Liver (tissue), 5 donors: ENCODE measurements around the gene HOXD4. TPM values are rescaled to one million over a fixed set of nuclear protein-coding genes. Genes with fewer than 3 reads are reported as not detected.

ENCODE experiments used
- polyA plus RNA-seq, 2 donors: library from polyadenylated mRNA; stranded (reverse) in 1 of 2; unstranded in 1 of 2; fragments of 200-250 nt in 1 of 2; fragments of >200 nt in 1 of 2; fragmentation: Nextera tagmentation in 1 of 2; extraction: Ambion mirVana in 1 of 2; gene quantifications; one replicate each; pipeline versions ENCODE4 v1.2.1 to v1.2.3, GENCODE V29; 2013 to 2015
- small RNA-seq: library from RNA; depleted of rRNA; stranded (forward); fragments of <200 nt; gene quantifications from one replicate; pipeline ENCODE3, GENCODE V24; 2014
- total RNA-seq, 2 donors: library from RNA; depleted of rRNA; stranded (reverse); fragments of >200 nt; gene quantifications; one replicate each; pipeline ENCODE4 v1.2.3, GENCODE V29; 2014
- donor health status: healthy.
- donor health status: healthy.
- donor health status: healthy.

The HOXD4 gene
- total and polyA plus RNA-seq, 4 donors: not detected

Small RNAs within 50 kb of the gene (small RNA-seq; reads per million reads assigned to genes)
- gene MIR10B: 694 reads per million, percentile 99 among the genes with 10 or more reads in this experiment

Other genes starting within 250 kb of the HOXD4 start
- 10 to 100 TPM; 17.3 to 25.2 TPM for gene LNPK, start 149.3 kb upstream of the HOXD4 start, total RNA-seq
- gene LNPK, start 149.3 kb upstream of the HOXD4 start, polyA plus RNA-seq: 1 to 10 TPM; 5.5 to 5.7 TPM
- gene EVX2, start 67.6 kb upstream of the HOXD4 start, total RNA-seq: not detected
- gene EVX2, start 67.6 kb upstream of the HOXD4 start, polyA plus RNA-seq: not detected
- gene HOXD13, start 58.8 kb upstream of the HOXD4 start, total RNA-seq: not detected
- not detected for gene HOXD13, start 58.8 kb upstream of the HOXD4 start, polyA plus RNA-seq
- gene HOXD12, start 51.8 kb upstream of the HOXD4 start, total RNA-seq: not detected
- gene HOXD12, start 51.8 kb upstream of the HOXD4 start, polyA plus RNA-seq: not detected
- not detected for gene HOXD11, start 44.3 kb upstream of the HOXD4 start, total RNA-seq
- gene HOXD11, start 44.3 kb upstream of the HOXD4 start, polyA plus RNA-seq: not detected
- not detected for gene HOXD10, start 34.8 kb upstream of the HOXD4 start, total RNA-seq
- gene HOXD10, start 34.8 kb upstream of the HOXD4 start, polyA plus RNA-seq: not detected
- not detected for gene HOXD9, start 28.8 kb upstream of the HOXD4 start, total RNA-seq
- gene HOXD9, start 28.8 kb upstream of the HOXD4 start, polyA plus RNA-seq: under 1 TPM in 1 of 2 donors, not detected in 1; 0.07 TPM
- gene HOXD8, start 21.8 kb upstream of the HOXD4 start, total RNA-seq: under 1 TPM; 0.08 to 0.19 TPM
- under 1 TPM in 1 of 2 donors, not detected in 1; 0.06 TPM for gene HOXD8, start 21.8 kb upstream of the HOXD4 start, polyA plus RNA-seq
- not detected for gene HOXD3, start 5.8 kb downstream of the HOXD4 start, total RNA-seq
- not detected for gene HOXD3, start 5.8 kb downstream of the HOXD4 start, polyA plus RNA-seq
- not detected for gene HOXD1, start 37.1 kb downstream of the HOXD4 start, total RNA-seq
- gene HOXD1, start 37.1 kb downstream of the HOXD4 start, polyA plus RNA-seq: not detected
- gene MTX2, start 117.9 kb downstream of the HOXD4 start, total RNA-seq: 10 to 100 TPM; 11.8 to 12.1 TPM
- gene MTX2, start 117.9 kb downstream of the HOXD4 start, polyA plus RNA-seq: 10 to 100 TPM; 13.3 to 23.5 TPM